SU-DHL-6 (cell line): ENCODE measurements around the gene CHST9.

Experiments used
- H2AFZ ChIP-seq: fragments of 200-600 bp; sonication (generic); 2 replicates; pipeline ENCODE4 v1.6.1; 2014; ENCODE audit warnings: low read depth, mild to moderate bottlenecking, moderate library complexity, mixed read lengths, antibody characterized with exemption, low read length; ENCODE audit not compliant: severe bottlenecking
- H3F3A ChIP-seq: fragments of 200-600 bp; shearing (Covaris generic); 2 replicates; pipeline ENCODE4 v1.6.0; 2016; ENCODE audit warnings: antibody characterized with exemption, mild to moderate bottlenecking; ENCODE audit not compliant: insufficient read depth
- H3K27ac ChIP-seq: fragments of 200-600 bp; sonication (generic); 2 replicates; pipeline ENCODE4 v1.5.1; 2016; ENCODE audit warnings: low read depth, mild to moderate bottlenecking, low read length, moderate library complexity, mixed read lengths
- H3K27me3 ChIP-seq: fragments of 200-600 bp; sonication (generic), shearing (Covaris generic); 2 replicates; pipeline ENCODE4 v1.6.0; 2014; ENCODE audit warnings: mild to moderate bottlenecking, low read length
- H3K36me3 ChIP-seq: fragments of 200-600 bp; sonication (generic); 2 replicates; pipeline ENCODE4 v1.6.1; 2014; ENCODE audit warnings: mild to moderate bottlenecking, low read length, mixed read lengths
- H3K4me2 ChIP-seq: fragments of 300-600, 200-600 bp; shearing (Covaris generic), sonication (generic); 2 replicates; pipeline ENCODE4 v1.6.0; 2014; ENCODE audit warnings: low read length, low read depth, mild to moderate bottlenecking; ENCODE audit not compliant: poor library complexity, severe bottlenecking
- H3K4me3 ChIP-seq: fragments of 200-600 bp; sonication (generic); 2 replicates; pipeline ENCODE4 v1.5.1; 2014; ENCODE audit warnings: antibody characterized with exemption, low read length, mild to moderate bottlenecking, mixed read lengths; ENCODE audit not compliant: insufficient read depth, poor library complexity, severe bottlenecking
- H3K79me2 ChIP-seq: fragments of 200-600 bp; sonication (generic); 2 replicates; pipeline ENCODE4 v1.6.1; 2014; ENCODE audit warnings: mild to moderate bottlenecking, low read length, moderate library complexity; ENCODE audit not compliant: insufficient read depth
- H3K9ac ChIP-seq: fragments of 200-600 bp; sonication (generic); 2 replicates; pipeline ENCODE4 v1.7.0; 2014; ENCODE audit warnings: mild to moderate bottlenecking, low read length
- H3K9me2 ChIP-seq: fragments of 200-600 bp; sonication (generic); replicated peaks from 2 replicates; pipeline ENCODE4 v1.6.1; 2014; ENCODE audit warnings: low read length; ENCODE audit not compliant: insufficient read depth
- H3K9me3 ChIP-seq: fragments of 200-600 bp; sonication (generic); 2 replicates; pipeline ENCODE4 v1.6.1; 2014; ENCODE audit warnings: low read length, mixed read lengths; ENCODE audit not compliant: insufficient read depth
- H4K20me1 ChIP-seq: fragments of 200-600 bp; sonication (generic); 2 replicates; pipeline ENCODE4 v1.6.1; 2014; ENCODE audit warnings: low read depth, mild to moderate bottlenecking, antibody characterized with exemption, low read length, moderate library complexity, mixed read lengths
- EZH2phosphoT487 ChIP-seq: fragments of 200-600 bp; sonication (generic), shearing (Covaris generic); conservative IDR thresholded peaks from 2 replicates; pipeline ENCODE4 v1.6.1; 2018; ENCODE audit warnings: mild to moderate bottlenecking, antibody characterized with exemption, low read length, moderate library complexity, mixed read lengths
- TF ChIP-seq, protein P1 (sequence below): fragments of 200-600 bp; sonication (generic); IDR thresholded peaks from one replicate; pipeline ENCODE4 v1.5.1; 2017; ENCODE audit warnings: antibody characterized with exemption, mild to moderate bottlenecking, low read length, moderate library complexity; ENCODE audit not compliant: insufficient read depth, poor library complexity, severe bottlenecking

CHST9 gene

DNA sequence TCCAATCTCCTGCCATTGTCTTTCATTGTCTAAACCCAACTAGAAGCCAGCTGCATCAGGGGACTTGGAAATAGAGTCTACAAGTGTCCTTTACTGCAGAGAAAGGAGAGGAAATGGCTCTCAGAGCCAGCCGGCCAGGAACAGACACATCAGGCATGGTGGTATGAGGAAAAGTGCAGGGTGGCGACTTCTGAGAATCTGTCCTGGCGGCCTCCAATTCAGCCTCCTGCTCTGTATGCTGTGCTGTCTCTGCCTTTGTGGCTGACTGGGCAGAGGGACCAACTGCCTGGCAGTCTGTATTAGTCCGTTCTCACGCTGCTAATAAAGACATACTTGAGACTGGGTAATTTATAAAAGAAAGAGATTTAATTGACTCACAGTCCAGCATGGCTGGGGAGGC is 282.8 kb downstream of the CHST9 start:
- Histone ChIP-seq H3F3A (no peaks in the 10 kb centered on the region), H2AFZ (no peak overlapping the region), H3K79me2 (no peaks in the 10 kb centered on the region), H3K9ac (no peak overlapping the region), H3K9me3 (peaks cover 17% of the 10 kb centered on the region; the same call in 1 of the 2 replicates), H3K36me3 (no peaks in the 10 kb centered on the region), H3K4me3 (no peak overlapping the region), H3K9me2 (no peaks in the 10 kb centered on the region), H4K20me1 (no peaks in the 10 kb centered on the region), H3K27ac (no peak overlapping the region), H3K27me3 (no peaks in the 10 kb centered on the region), H3K4me2 (no peak overlapping the region)
- TF ChIP-seq EZH2phosphoT487: no peak
- TF ChIP-seq, protein P1, sequence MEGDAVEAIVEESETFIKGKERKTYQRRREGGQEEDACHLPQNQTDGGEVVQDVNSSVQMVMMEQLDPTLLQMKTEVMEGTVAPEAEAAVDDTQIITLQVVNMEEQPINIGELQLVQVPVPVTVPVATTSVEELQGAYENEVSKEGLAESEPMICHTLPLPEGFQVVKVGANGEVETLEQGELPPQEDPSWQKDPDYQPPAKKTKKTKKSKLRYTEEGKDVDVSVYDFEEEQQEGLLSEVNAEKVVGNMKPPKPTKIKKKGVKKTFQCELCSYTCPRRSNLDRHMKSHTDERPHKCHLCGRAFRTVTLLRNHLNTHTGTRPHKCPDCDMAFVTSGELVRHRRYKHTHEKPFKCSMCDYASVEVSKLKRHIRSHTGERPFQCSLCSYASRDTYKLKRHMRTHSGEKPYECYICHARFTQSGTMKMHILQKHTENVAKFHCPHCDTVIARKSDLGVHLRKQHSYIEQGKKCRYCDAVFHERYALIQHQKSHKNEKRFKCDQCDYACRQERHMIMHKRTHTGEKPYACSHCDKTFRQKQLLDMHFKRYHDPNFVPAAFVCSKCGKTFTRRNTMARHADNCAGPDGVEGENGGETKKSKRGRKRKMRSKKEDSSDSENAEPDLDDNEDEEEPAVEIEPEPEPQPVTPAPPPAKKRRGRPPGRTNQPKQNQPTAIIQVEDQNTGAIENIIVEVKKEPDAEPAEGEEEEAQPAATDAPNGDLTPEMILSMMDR: no peak

DNA sequence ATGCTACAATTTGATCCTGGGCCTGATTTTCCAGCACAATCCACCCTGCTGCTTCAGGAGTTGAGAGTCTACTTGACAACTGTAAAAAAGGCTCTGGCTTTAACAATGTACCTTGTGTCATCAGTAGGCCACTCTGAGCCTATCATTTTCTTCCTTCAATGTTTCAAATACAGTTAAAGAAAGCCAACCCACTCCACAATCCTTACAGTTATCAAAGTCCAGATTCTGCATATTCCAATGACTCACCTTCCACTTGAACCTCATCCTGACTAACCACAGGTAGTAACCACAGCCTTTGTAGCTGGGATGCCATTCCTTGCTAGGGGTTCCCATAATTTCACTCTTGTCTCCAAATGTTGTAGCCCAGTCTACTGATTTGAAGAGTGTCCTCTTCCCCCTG is 284.1 kb downstream of the CHST9 start:
- no peak for TF ChIP-seq EZH2phosphoT487
- TF ChIP-seq, protein P1: no peak
- Histone ChIP-seq H3K36me3 (no peaks in the 10 kb centered on the region), H3K9ac (no peak overlapping the region), H3K27ac (no peak overlapping the region), H3K79me2 (no peaks in the 10 kb centered on the region), H2AFZ (no peak overlapping the region), H3K4me2 (no peak overlapping the region), H3K27me3 (no peaks in the 10 kb centered on the region), H3K9me2 (no peaks in the 10 kb centered on the region), H3K4me3 (no peak overlapping the region), H3K9me3 (peaks cover 17% of the 10 kb centered on the region; the same call in 1 of the 2 replicates), H3F3A (no peaks in the 10 kb centered on the region), H4K20me1 (no peaks in the 10 kb centered on the region)

DNA sequence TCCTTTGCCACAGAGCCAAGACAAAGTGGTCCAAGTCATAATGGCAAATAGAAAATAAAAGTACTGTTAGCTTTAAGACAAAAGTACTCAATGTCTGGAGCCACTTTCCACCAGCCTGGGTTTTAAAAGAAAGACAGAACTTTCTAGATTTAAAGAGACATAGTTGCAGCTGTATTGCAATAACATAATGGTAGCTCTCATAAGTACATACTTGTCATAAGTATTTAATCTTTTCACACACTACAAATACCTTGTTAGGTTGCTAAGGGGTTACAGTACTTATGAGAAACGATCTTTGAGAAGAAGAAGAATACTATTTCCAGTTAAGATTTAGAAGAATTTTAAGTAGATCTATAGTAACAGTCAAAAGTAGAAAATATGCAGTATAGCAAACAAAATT is 290.7 kb downstream of the CHST9 start:
- H3F3A ChIP-seq: no peaks in the 10 kb centered on the region
- H3K9me2 ChIP-seq: no peaks in the 10 kb centered on the region
- no peaks in the 10 kb centered on the region for H4K20me1 ChIP-seq
- H3K9ac ChIP-seq: no peak overlapping the region
- TF ChIP-seq, protein P1: no peak
- no peak for TF ChIP-seq EZH2phosphoT487
- H3K4me3 ChIP-seq: no peak overlapping the region
- H3K27me3 ChIP-seq: no peaks in the 10 kb centered on the region
- no peaks in the 10 kb centered on the region for H3K79me2 ChIP-seq
- no peak overlapping the region for H3K4me2 ChIP-seq
- H3K36me3 ChIP-seq: no peaks in the 10 kb centered on the region
- peak overlapping the region; percentile 11 for H2AFZ ChIP-seq
- no peak overlapping the region for H3K27ac ChIP-seq
- H3K9me3 ChIP-seq: no peaks in the 10 kb centered on the region
